ENCODE measurements around the gene MCHR2.

The MCHR2 gene

DNA sequence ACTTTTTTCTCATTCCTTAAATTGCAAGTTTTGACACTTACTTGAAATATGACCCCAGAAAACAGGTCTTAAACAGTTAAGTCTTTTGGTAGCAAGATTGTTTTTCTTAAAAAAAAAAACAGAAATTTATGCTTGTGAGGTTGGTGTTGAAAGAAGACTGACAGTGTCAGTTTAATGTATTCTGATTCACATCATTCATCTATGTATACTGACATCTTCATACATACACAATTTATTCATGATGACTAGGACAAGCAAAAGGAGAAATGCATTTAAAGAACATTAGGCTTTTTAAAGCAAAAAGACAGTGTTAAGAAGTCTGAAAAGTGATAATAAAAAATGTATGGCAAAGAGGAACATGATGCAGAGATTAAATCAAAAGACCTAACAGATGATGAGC, 27.0 kb downstream of the MCHR2 start:
- no peaks in the 10 kb centered on the region for H3K36me3 ChIP-seq (ENCODE audit: control insufficient read depth in 2 of 2, insufficient read depth in 1 of 2, low read length in 2 of 2)
- TF ChIP-seq ZNF404 (tag by site-specific recombination; IDR thresholded peaks at IDR 0.05) (no peak), ZNF610 (tag by site-specific recombination; IDR thresholded peaks at IDR 0.05; ENCODE audit: borderline replicate concordance) (no peak), ZNF23 (tag by site-specific recombination; IDR thresholded peaks at IDR 0.05; ENCODE audit: borderline replicate concordance) (no peak), ZNF266 (tag by site-specific recombination; IDR thresholded peaks at IDR 0.05; ENCODE audit: low read depth) (no peak), ZNF155 (tag by site-specific recombination; IDR thresholded peaks at IDR 0.05) (no peak)
- no peaks in the 10 kb centered on the region for H3K9me3 ChIP-seq (ENCODE audit: control insufficient read depth, insufficient read depth, low read depth, low read length)
- no peak overlapping the region for H3K4me3 ChIP-seq (ENCODE audit: low read depth, low read length)
- H3K27ac ChIP-seq (ENCODE audit: extremely low read depth, low read depth, low read length) = no peak overlapping the region
- H3K4me1 ChIP-seq (ENCODE audit: control insufficient read depth, insufficient read depth, low read length) = no peaks in the 10 kb centered on the region
- ChIA-PET CTCF (interaction anchor here (0.6 to 1.1 kb wide), 2 partner anchors 62 to 637 kb away, joined by 3 read pairs; no protein-coding TSS in a partner anchor), POLR2A (no interaction called here)

GRCh38 chr6:99960027-99960426, 34.0 kb downstream of the MCHR2 start:
- Histone ChIP-seq H3K36me3 (ENCODE audit: control insufficient read depth in 2 of 2, insufficient read depth in 1 of 2, low read length in 2 of 2) (no peaks in the 10 kb centered on the region), H3K4me1 (ENCODE audit: control insufficient read depth, insufficient read depth, low read length) (no peaks in the 10 kb centered on the region), H3K27ac (ENCODE audit: extremely low read depth, low read depth, low read length) (no peak overlapping the region), H3K4me3 (ENCODE audit: low read depth, low read length) (no peak overlapping the region), H3K9me3 (ENCODE audit: control insufficient read depth, insufficient read depth, low read depth, low read length) (no peaks in the 10 kb centered on the region)
- TF ChIP-seq ZNF664 (tag by site-specific recombination; IDR thresholded peaks at IDR 0.05) (no peak), SETDB1 (IDR thresholded peaks at IDR 0.05; ENCODE audit: insufficient read length, low read length) (peak; percentile 90), TRIM28 (IDR thresholded peaks at IDR 0.05; ENCODE audit: borderline replicate concordance, low read length) (peak; percentile 52; the same call in 1 of the 2 replicates)
- POLR2A ChIA-PET = no interaction called here
- CTCF ChIA-PET = interaction anchor here (0.6 to 1.2 kb wide), 3 partner anchors 42 to 875 kb away, joined by 3 to 5 read pairs (median 3); no protein-coding TSS in a partner anchor

- CTCF ChIA-PET = interaction anchor here (1.5 kb wide), 1 partner anchor 46 kb away, joined by 3 read pairs; no protein-coding TSS in a partner anchor
- TF ChIP-seq HOXA7 (CRISPR knock-in tag; IDR thresholded peaks at IDR 0.05; ENCODE audit: borderline replicate concordance) = no peak
- no peak for TF ChIP-seq SP2 (tag by site-specific recombination; IDR thresholded peaks at IDR 0.05)
- TF ChIP-seq ZNF138 (tag by site-specific recombination; IDR thresholded peaks at IDR 0.05; ENCODE audit: borderline replicate concordance) = no peak
- no peak for TF ChIP-seq ZNF324 (tag by site-specific recombination; IDR thresholded peaks at IDR 0.05)
- TF ChIP-seq ZBTB20 (tag by site-specific recombination; IDR thresholded peaks at IDR 0.05) = no peak
- no peak for TF ChIP-seq PATZ1 (tag by site-specific recombination; IDR thresholded peaks at IDR 0.05)
- no peak for TF ChIP-seq ZNF510 (tag by site-specific recombination; IDR thresholded peaks at IDR 0.05; ENCODE audit: insufficient replicate concordance)
- no peak for TF ChIP-seq ZNF530 (tag by site-specific recombination; IDR thresholded peaks at IDR 0.05; ENCODE audit: low read depth)
- no peak for TF ChIP-seq ZNF843 (tag by site-specific recombination; IDR thresholded peaks at IDR 0.05)
- no peak for TF ChIP-seq ZFP37 (tag by site-specific recombination; IDR thresholded peaks at IDR 0.05)
- no peak for TF ChIP-seq ZNF302 (tag by site-specific recombination; IDR thresholded peaks at IDR 0.05; ENCODE audit: low read depth)
- TF ChIP-seq ZNF239 (tag by site-specific recombination; IDR thresholded peaks at IDR 0.05) = no peak
- TF ChIP-seq, protein P1, sequence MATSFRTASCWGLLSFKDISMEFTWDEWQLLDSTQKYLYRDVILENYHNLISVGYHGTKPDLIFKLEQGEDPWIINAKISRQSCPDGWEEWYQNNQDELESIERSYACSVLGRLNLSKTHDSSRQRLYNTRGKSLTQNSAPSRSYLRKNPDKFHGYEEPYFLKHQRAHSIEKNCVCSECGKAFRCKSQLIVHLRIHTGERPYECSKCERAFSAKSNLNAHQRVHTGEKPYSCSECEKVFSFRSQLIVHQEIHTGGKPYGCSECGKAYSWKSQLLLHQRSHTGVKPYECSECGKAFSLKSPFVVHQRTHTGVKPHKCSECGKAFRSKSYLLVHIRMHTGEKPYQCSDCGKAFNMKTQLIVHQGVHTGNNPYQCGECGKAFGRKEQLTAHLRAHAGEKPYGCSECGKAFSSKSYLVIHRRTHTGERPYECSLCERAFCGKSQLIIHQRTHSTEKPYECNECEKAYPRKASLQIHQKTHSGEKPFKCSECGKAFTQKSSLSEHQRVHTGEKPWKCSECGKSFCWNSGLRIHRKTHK (tag by site-specific recombination; IDR thresholded peaks at IDR 0.05) = no peak
- no peak for TF ChIP-seq ZIC2 (tag by site-specific recombination; IDR thresholded peaks at IDR 0.05)
- TF ChIP-seq ZNF2 (tag by site-specific recombination; IDR thresholded peaks at IDR 0.05) = no peak
- no peak for TF ChIP-seq ZFP41 (tag by site-specific recombination; IDR thresholded peaks at IDR 0.05; ENCODE audit: borderline replicate concordance)
- TF ChIP-seq ZNF394 (tag by site-specific recombination; IDR thresholded peaks at IDR 0.05; ENCODE audit: borderline replicate concordance) = no peak
- Histone ChIP-seq H3K27ac (ENCODE audit: extremely low read depth, low read depth, low read length) (no peak overlapping the region), H3K9me3 (ENCODE audit: control insufficient read depth, insufficient read depth, low read depth, low read length) (no peaks in the 10 kb centered on the region), H3K4me3 (ENCODE audit: low read depth, low read length) (no peak overlapping the region), H3K4me1 (ENCODE audit: control insufficient read depth, insufficient read depth, low read length) (no peaks in the 10 kb centered on the region), H3K36me3 (ENCODE audit: control insufficient read depth in 2 of 2, insufficient read depth in 1 of 2, low read length in 2 of 2) (no peaks in the 10 kb centered on the region)
- POLR2A ChIA-PET = no interaction called here
Observed at GRCh38 chr6:99951016-99951805, 42.8 kb downstream of the MCHR2 start.
